Measurements from ENCODE around the gene MON2. TPM values are rescaled to one million over a fixed set of nuclear protein-coding genes. Genes with fewer than 3 reads are reported as not detected.

Gene MON2
- total and polyA plus RNA-seq, 2 of the 8 experiments (the other 6 are each of a cell fraction or from before 2014, with no cell fraction given), result 3.8 to 21.8 TPM

DNA sequence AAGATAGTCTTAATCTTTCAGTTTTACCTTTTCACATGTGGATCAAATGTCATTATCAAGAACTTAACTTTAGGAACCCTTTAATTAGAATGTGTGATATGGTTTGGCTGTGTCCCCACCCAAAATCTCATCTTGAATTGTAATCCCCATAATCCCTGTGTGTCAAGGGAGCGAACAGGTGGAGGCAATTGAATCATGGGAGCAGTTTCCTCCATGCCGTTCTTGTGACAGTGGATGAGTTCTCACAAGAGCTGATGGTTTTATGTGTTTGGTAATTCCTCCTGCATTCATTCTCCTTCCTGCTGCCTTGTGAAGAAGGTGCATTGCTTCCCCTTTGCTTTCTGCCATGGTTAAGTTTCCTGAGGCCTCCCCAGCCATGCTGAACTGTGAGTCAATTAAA, 160.6 kb downstream of the MON2 start (continued):
- TF ChIP-seq JUN (IDR thresholded peaks at IDR 0.05; ENCODE audit: low read depth, low read length), result no peak
- no peak for TF ChIP-seq KDM5A (IDR thresholded peaks at IDR 0.05; ENCODE audit: low read length)
- TF ChIP-seq CEBPB (IDR thresholded peaks at IDR 0.05; ENCODE audit: low read depth, low read length), result no peak
- TF ChIP-seq RAD21 (IDR thresholded peaks at IDR 0.05 in 1 of 2, conservative IDR thresholded peaks at IDR 0.05 in 1 of 2; ENCODE audit: low read depth in 2 of 2, low read length in 2 of 2), result no peak
- TF ChIP-seq SP2 (IDR thresholded peaks at IDR 0.05; ENCODE audit: low read length), result no peak
- TF ChIP-seq NANOG (IDR thresholded peaks at IDR 0.05; ENCODE audit: insufficient read depth, low read depth, low read length, poor library complexity, severe bottlenecking), result no peak
- TF ChIP-seq ASH2L (IDR thresholded peaks at IDR 0.05; ENCODE audit: low read length), result no peak
